ENCODE data around the gene PRKG1.

PRKG1 gene

GRCh38 chr10:51171946-51172345, 97.7 kb downstream of the PRKG1 start:
- Histone ChIP-seq H3K79me2 (ENCODE audit: insufficient read depth, low read length) (no peaks in the 10 kb centered on the region), H2AFZ (ENCODE audit: low read depth, low read length, severe bottlenecking) (no peak overlapping the region), H3K27me3 (ENCODE audit: low read length) (no peaks in the 10 kb centered on the region), H3K4me3 (ENCODE audit: insufficient read depth, low read length, poor library complexity, severe bottlenecking) (no peak overlapping the region), H3F3A (ENCODE audit: insufficient read depth) (no peaks in the 10 kb centered on the region), H3K4me2 (ENCODE audit: low read depth, low read length, poor library complexity, severe bottlenecking) (no peak overlapping the region), H3K9me3 (ENCODE audit: insufficient read depth, low read length) (no peaks in the 10 kb centered on the region), H3K9ac (ENCODE audit: low read length) (no peak overlapping the region), H4K20me1 (ENCODE audit: low read depth, low read length) (no peaks in the 10 kb centered on the region), H3K36me3 (ENCODE audit: low read length) (no peaks in the 10 kb centered on the region), H3K9me2 (replicated peaks; ENCODE audit: insufficient read depth, low read length) (no peaks in the 10 kb centered on the region), H3K27ac (ENCODE audit: low read depth, low read length) (no peak overlapping the region)
- TF ChIP-seq EZH2phosphoT487 (conservative IDR thresholded peaks at IDR 0.05; ENCODE audit: low read length) (no peak), CTCF (IDR thresholded peaks at IDR 0.05; ENCODE audit: insufficient read depth, low read length, poor library complexity, severe bottlenecking) (no peak)

GRCh38 chr10:51176976-51177695, 102.8 kb downstream of the PRKG1 start:
- H3K9me3 ChIP-seq (ENCODE audit: insufficient read depth, low read length): no peaks in the 10 kb centered on the region

GRCh38 chr10:51178634-51179033, 104.3 kb downstream of the PRKG1 start:
- H2AFZ ChIP-seq (ENCODE audit: low read depth, low read length, severe bottlenecking): no peak overlapping the region
- TF ChIP-seq CTCF (IDR thresholded peaks at IDR 0.05; ENCODE audit: insufficient read depth, low read length, poor library complexity, severe bottlenecking): no peak
- TF ChIP-seq EZH2phosphoT487 (conservative IDR thresholded peaks at IDR 0.05; ENCODE audit: low read length): no peak

More at GRCh38 chr10:51176976-51177695, 102.8 kb downstream of the PRKG1 start:
- H3K36me3 ChIP-seq (ENCODE audit: low read length): no peaks in the 10 kb centered on the region
- H3K27ac ChIP-seq (ENCODE audit: low read depth, low read length): no peak overlapping the region
- no peak overlapping the region for H3K4me2 ChIP-seq (ENCODE audit: low read depth, low read length, poor library complexity, severe bottlenecking)
- TF ChIP-seq EZH2phosphoT487 (conservative IDR thresholded peaks at IDR 0.05; ENCODE audit: low read length) (no peak), CTCF (IDR thresholded peaks at IDR 0.05; ENCODE audit: insufficient read depth, low read length, poor library complexity, severe bottlenecking) (no peak)
- no peaks in the 10 kb centered on the region for H3F3A ChIP-seq (ENCODE audit: insufficient read depth)
- no peaks in the 10 kb centered on the region for H4K20me1 ChIP-seq (ENCODE audit: low read depth, low read length)
- H3K9ac ChIP-seq (ENCODE audit: low read length): no peak overlapping the region
- H3K79me2 ChIP-seq (ENCODE audit: insufficient read depth, low read length): no peaks in the 10 kb centered on the region
- H3K9me2 ChIP-seq (replicated peaks; ENCODE audit: insufficient read depth, low read length): no peaks in the 10 kb centered on the region
- H3K27me3 ChIP-seq (ENCODE audit: low read length): no peaks in the 10 kb centered on the region
- H2AFZ ChIP-seq (ENCODE audit: low read depth, low read length, severe bottlenecking): no peak overlapping the region
- no peak overlapping the region for H3K4me3 ChIP-seq (ENCODE audit: insufficient read depth, low read length, poor library complexity, severe bottlenecking)

More at GRCh38 chr10:51178634-51179033, 104.3 kb downstream of the PRKG1 start:
- Histone ChIP-seq H3K36me3 (ENCODE audit: low read length) (no peaks in the 10 kb centered on the region), H3K9me2 (replicated peaks; ENCODE audit: insufficient read depth, low read length) (no peaks in the 10 kb centered on the region), H3K9me3 (ENCODE audit: insufficient read depth, low read length) (no peaks in the 10 kb centered on the region), H3K4me3 (ENCODE audit: insufficient read depth, low read length, poor library complexity, severe bottlenecking) (no peak overlapping the region), H3K27ac (ENCODE audit: low read depth, low read length) (no peak overlapping the region), H3K79me2 (ENCODE audit: insufficient read depth, low read length) (no peaks in the 10 kb centered on the region), H3K27me3 (ENCODE audit: low read length) (no peaks in the 10 kb centered on the region), H4K20me1 (ENCODE audit: low read depth, low read length) (no peaks in the 10 kb centered on the region), H3K9ac (ENCODE audit: low read length) (no peak overlapping the region), H3K4me2 (ENCODE audit: low read depth, low read length, poor library complexity, severe bottlenecking) (no peak overlapping the region), H3F3A (ENCODE audit: insufficient read depth) (no peaks in the 10 kb centered on the region)
